Hematopoietic multipotent progenitor cell treated with erythropoietin and hydrocortisone succinate and interleukin-3 and kit ligand, for 8 days (in vitro differentiated cells): ENCODE data around the gene RIPPLY3.
A peak's percentile ranks its signal among the peaks of the same experiment; 100 is the strongest.
"Not testable (repeated sequence)": the region's sequence is repeated elsewhere in the genome, so short reads cannot be mapped to it uniquely, and the experiment has no call there.

Experiments
- DNase-seq: peaks from one replicate; pipeline ENCODE4 v3.0.0-alpha.2; 2015

The RIPPLY3 gene

DNA sequence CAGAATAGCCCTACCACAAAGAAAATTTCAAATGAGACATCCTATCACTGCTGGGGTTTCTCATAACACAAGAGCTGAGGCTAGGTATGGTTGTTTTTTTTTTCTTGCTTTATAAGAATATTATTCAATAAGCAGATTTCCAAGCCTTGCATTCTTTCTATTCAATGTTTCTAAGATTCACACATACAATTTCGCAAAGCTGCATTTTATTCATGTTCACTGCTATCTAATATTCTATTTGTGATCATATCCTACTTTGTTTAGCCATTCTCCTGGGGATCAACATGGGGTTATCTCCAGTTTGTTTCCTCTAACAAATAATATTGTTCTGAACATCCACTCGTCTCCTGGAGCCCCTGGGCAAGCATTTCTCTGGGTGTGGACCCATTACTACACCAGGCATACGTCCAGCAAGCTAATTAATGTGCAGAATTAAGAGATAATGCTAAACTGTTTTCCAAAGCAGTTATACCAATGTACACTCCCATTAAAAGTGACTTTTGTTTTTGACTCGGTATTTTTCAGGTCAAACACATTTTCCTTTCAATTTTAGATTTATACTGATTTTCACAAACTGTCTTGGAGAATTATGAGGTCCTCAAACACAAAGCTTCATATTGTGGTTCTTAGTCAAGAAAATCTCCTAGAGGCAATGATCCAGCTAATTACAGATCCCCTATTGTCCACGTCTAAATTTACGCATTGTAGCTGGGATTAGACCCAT, 24.4 kb upstream of the RIPPLY3 start:
- DNase-seq: no peak

GRCh38 chr21:36985751-36986594, 20.5 kb upstream of the RIPPLY3 start:
- no peak for DNase-seq

DNA sequence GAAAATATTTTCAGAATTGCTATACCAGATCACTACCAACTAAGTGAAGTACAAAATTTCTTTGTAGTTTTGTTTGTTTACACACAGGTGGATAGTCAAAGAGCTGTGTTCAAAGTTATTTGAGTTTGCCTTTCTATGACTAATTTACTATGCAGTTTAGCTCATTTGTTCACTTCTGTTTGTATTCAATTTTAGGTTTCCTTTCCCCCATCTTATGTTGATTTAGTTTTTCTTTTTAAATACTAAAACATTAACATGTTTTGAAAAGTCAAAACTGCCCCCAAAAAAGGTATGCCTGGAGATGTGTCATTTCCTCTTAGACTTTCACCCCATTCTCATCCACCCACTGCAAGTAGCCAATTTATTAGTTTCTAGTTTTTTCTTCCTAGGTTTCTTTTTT, 18.7 kb upstream of the RIPPLY3 start:
- no peak for DNase-seq

- no peak for DNase-seq
Measured at GRCh38 chr21:36988536-36988935, 18.0 kb upstream of the RIPPLY3 start.

DNA sequence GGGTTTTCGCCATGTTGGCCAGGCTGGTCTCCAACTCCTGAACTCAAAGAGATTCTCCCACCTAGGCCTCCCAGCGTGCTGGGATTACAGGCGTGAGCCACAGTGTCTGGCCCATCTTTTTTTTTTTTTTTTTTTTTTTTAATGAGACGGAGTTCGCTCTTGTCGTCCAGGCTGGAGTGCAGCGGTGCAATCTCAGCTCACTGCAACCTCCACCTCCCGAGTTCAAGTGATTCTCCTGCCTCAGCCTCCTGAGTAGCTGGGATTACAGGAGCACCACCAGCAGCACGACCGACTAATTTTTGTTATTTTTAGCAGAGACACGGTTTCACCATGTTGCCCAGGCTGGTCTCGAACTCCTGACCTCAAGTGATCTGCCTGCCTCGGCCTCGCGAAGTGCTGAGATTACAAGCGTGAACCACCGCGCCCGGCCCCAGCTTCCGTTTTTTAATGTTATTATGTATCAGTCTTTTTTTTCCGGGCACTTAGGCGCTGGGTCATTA, 17.3 kb upstream of the RIPPLY3 start:
- DNase-seq: not testable (repeated sequence)

- peak; percentile 91 for DNase-seq
Measured at GRCh38 chr21:36989699-36990507, 16.6 kb upstream of the RIPPLY3 start.

DNA sequence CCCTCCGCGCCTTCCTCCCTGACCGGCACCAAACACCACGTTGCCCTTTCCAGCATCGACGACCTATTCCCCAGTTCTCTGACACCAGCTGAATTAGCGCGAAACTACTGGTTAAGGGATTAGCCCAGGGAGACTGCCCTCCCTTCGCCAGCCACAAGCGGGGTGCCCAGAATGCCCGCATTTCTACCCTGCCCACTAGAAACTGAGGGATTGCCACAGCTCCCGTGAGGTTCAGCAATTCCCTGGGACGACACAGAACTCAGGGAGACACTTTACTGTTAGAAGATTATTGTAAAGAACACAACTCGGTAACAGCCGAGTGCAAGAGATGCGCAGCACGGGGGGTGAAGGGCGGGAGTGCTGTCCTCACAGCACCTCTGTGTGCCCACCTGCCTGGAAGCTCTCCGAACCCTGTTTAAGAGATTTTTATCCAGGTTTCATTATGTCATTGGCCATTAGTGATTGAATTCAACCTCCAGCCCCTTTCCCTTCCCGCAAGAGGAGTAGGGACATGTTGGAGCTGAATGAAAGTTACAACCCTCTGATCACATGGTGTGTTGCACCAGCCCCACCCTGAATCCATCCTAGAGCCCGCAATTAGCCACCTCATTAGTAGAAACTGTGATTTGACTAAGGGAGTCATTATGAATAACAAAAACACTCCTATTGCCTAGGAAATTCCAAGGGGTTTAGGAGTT, 15.8 kb upstream of the RIPPLY3 start:
- DNase-seq: no peak

DNA sequence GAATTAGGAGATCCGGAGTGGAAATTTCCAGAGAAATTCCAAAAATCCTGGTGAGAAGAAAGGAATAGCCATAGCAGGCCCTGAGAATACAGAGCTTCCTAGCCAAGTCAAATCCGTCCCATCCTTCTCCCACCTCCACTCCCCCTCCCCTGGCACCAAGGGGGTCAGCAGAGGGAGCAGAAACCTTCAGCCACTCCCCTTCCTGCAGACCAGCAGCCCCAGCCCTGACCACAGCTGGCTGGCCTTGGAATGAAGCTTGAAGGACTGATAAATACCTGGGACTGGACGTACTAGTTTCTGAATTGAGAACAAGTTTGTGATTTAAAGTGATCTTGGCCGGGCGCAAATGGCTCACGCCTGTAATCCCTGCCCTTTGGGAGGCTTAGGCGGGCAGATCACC, 13.8 kb upstream of the RIPPLY3 start:
- no peak for DNase-seq

GRCh38 chr21:36994501-36995158, 11.9 kb upstream of the RIPPLY3 start:
- DNase-seq: no peak

- DNase-seq: not testable (repeated sequence)
Measured at GRCh38 chr21:36995285-36995684, 11.2 kb upstream of the RIPPLY3 start.

DNA sequence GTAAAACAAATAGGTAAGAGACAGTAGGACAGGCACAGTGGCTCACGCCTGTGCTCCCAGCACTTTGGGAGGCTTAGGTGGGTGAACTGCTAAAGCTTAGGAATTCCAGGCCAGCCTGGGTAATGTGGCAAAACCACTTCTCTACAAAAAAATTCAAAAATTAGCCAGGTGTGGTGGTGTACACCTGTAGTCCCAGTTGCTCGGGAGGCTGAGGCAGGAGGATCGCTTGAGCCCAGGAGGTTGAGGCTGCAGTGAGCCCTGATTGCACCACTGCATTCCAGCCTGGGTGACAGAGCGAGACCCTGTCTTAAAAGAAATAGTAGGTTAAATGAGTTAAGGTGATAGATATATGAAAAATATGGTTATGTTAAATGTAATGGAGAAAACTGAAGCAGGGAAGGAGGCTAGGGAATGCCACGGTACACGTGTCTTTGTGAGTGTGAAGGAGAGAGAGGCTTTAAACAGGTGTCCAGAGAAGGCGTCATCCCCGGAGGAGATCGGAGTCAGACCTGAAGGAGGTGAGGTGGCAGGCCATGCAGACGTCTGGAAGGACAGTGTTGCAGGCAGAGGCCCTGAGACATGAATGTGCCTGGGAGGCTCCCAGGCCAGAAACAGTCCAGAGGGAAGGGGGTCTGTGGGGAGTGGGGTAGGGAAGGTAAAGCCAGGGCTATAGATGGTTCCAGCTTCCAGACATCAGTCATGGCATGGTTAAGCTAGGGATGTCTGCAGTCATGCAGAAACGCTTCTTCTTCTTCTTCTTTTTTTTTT, 7.2 kb upstream of the RIPPLY3 start:
- DNase-seq: no peak

DNA sequence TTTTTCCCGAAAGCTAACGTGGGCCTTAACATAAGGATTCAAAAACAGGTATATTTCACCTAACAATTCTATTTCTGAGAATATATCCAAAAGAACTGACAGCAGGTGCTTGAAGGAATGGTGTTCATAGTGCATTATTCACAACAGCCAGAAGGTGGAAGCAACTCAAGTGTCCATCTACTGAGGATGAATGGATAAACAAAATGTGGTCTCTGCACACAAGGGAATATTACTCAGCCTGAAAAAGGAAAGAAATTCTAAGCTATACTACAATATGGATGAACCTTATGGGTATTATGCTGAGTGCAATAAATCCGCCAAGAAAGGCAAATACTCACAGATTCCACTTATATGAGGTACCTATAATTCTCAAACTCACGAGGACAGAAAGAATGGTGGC, 6.1 kb upstream of the RIPPLY3 start:
- peak; percentile 27 for DNase-seq

GRCh38 chr21:37001441-37001840, 5.1 kb upstream of the RIPPLY3 start:
- no peak for DNase-seq

DNA sequence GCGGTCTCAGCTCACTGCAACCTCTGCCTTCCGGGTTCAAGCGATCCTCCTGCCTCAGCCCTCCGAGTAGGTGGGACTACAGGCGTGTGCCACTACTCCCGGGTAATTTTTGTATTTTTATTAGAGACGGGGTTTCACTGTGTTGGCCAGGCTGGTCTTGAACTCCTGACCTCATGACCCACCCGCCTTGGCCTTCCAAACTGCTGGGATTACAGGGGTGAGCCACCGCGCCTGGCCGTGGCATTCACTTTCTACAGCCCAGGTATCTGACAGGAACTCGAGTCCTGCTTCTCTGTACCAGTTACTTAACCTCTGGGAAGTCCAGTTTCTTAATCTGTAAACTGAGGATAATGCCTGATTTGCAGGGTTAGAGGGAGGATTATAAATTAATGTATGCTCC, 3.7 kb upstream of the RIPPLY3 start:
- not testable (repeated sequence) for DNase-seq

- not testable (repeated sequence) for DNase-seq
Measured at GRCh38 chr21:37003917-37004316, 2.6 kb upstream of the RIPPLY3 start.

GRCh38 chr21:37005548-37006485, 685 bp upstream of the RIPPLY3 start:
- DNase-seq: no peak

DNA sequence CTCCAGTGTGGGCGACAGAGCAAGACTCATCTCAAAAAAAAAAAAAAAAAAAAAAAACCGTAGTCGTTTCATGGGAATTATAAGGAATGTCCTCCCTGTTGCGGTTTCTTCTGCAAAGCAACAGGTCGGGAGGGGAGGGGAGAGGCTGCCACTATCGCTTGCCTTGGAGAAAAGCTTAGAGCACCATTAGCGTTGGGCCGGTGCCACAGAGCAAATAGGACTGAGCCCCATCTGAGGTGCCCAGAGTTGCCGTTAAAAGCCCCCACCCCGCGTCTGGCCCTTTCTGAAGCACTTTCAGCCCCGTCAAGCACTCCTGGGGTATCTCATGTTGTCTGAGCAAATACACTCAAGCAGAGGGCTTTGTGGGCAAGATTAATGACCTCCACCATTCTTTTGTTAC, 2.2 kb downstream of the RIPPLY3 start:
- no peak for DNase-seq

GRCh38 chr21:37009740-37010341, 3.3 kb downstream of the RIPPLY3 start:
- DNase-seq: peak; percentile 87

DNA sequence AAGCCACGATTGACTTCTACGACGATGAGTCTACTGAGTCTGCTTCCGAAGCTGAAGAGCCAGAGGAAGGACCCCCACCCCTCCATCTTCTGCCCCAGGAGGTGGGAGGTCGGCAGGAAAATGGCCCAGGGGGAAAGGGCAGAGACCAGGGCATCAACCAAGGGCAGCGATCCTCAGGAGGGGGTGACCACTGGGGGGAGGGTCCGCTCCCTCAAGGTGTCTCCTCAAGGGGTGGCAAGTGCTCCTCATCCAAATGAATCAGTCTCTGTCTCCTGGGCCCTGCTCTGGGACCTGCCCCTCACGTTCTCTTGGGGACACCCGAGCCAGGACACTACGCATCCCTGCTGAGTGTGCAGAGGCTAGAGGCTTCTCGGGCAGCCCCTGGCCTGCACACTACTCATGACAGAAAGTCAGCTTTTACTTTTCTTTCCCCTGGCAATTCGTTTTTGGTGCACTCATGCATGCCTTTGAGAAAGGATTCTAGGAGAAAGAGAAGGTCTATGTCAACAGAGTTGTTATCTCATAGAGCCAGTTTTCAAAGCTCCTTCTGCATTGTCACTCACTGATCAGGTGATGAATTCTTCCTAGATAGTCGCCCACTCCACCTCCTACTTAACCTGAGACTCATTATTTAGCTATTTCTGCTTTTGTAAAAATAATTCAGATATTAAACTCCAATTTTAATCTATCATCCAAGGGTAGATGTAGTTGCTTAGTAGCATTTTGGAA, 11.6 kb downstream of the RIPPLY3 start:
- no peak for DNase-seq
